Measurements from ENCODE around the gene ZNF827. TPM values are rescaled to one million over a fixed set of nuclear protein-coding genes. Genes with fewer than 3 reads are reported as not detected.

ZNF827 gene
- total RNA-seq, 4 donors from 2014 or later, result 9.3 to 39.4 (median 20.3) TPM

DNA sequence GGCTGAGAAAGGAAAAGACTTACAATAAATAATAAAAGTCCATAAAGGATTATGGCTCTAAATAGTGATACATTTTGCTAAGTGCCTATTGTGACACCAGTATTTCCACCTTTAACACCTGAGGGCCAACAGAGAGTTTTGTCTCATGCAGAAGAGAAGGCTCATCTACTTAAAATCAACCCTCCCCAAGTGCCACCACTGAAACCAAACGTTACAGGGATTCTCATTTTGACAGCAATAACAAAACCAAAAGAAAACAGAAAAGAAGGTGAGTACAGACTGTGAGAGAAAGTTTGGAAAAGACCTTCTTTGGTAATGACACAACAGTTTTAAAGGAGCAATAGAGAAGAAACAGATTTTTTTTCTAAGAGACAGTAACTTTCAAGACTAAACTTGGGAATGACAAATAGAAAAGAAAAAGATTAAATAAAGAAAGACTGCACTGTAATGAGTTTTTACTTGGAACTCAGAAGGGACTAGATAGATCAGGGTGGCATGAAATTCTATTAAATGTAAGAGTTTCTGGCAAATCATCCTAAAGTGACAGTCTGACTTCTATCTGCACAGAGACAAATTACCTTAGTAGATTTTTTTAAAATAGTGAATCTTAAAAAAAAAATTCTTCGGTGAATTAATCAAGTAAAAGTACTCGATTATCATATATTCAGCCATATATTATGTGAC lies 109.7 kb downstream of the ZNF827 start:
- H3K27me3 ChIP-seq, result no peaks in the 10 kb centered on the region
- H3K27ac ChIP-seq, result no peak overlapping the region
- ATAC-seq, result no peak
- WGBS, 2 donors (ENCODE audit: low coverage in 1 of 2), result 60 to 70% methylated on average over 3 of the region's 3 CpGs
- H3K9me3 ChIP-seq, result no peaks in the 10 kb centered on the region
- H3K4me3 ChIP-seq, result no peak overlapping the region
- no peak for TF ChIP-seq EP300 (IDR thresholded peaks at IDR 0.05)
- no peak for TF ChIP-seq POLR2AphosphoS5 (IDR thresholded peaks at IDR 0.05)
- no peak for TF ChIP-seq CTCF (IDR thresholded peaks at IDR 0.05)
- TF ChIP-seq POLR2A (IDR thresholded peaks at IDR 0.05), result no peak
- no peaks in the 10 kb centered on the region for H3K4me1 ChIP-seq
- H3K36me3 ChIP-seq, result peaks cover 0 to 23% of the 10 kb centered on the region in 2 donors

DNA sequence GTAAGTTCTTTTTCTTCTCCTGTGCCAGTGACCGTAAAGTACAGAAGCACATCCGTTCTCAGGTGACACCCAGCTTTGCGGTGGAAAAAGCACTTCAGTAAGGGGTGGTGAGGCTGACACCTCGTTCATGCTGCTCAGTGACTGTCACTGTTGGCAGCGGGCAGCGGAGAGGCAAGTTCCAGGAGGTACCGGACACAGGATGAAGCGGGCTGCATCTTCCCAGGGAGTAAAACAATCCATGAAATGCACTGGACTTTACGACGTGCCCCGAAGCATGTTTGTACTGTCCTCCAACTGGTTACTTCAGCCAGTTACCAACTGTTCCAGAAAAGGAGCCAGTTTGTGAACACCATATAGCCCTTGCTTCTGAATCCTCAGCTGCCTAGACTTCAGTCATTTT lies 110.7 kb downstream of the ZNF827 start:
- no peaks in the 10 kb centered on the region for H3K27me3 ChIP-seq

GRCh38 chr4:145825255-145825654 lies 113.4 kb downstream of the ZNF827 start:
- Histone ChIP-seq H3K27ac (no peak overlapping the region), H3K4me3 (no peak overlapping the region), H3K4me1 (peaks cover 0 to 25% (median 3%) of the 10 kb centered on the region in 3 donors), H3K36me3 (peaks cover 0 to 23% of the 10 kb centered on the region in 2 donors), H3K27me3 (no peaks in the 10 kb centered on the region), H3K9me3 (no peaks in the 10 kb centered on the region)
- no peak for TF ChIP-seq CTCF (IDR thresholded peaks at IDR 0.05)
- WGBS, 2 donors (ENCODE audit: low coverage in 1 of 2), result 100% methylated on average over 1 to 4 of the region's 7 CpGs
- no peak for ATAC-seq

More for the DNA sequence above, 110.7 kb downstream of the ZNF827 start:
- TF ChIP-seq POLR2AphosphoS5 (IDR thresholded peaks at IDR 0.05) (no peak), CTCF (IDR thresholded peaks at IDR 0.05) (no peak), EP300 (IDR thresholded peaks at IDR 0.05) (no peak), POLR2A (IDR thresholded peaks at IDR 0.05) (no peak)
- Histone ChIP-seq H3K27ac (no peak overlapping the region), H3K36me3 (peaks cover 0 to 23% of the 10 kb centered on the region in 2 donors), H3K9me3 (no peaks in the 10 kb centered on the region), H3K4me1 (no peaks in the 10 kb centered on the region), H3K4me3 (no peak overlapping the region)
- ATAC-seq, result no peak
- 76 to 91% methylated on average over 5 to 11 of the region's 11 CpGs for WGBS, 2 donors (ENCODE audit: low coverage in 1 of 2)

- H3K4me1 ChIP-seq, result peaks cover 0 to 33% (median 3%) of the 10 kb centered on the region in 3 donors
- H3K36me3 ChIP-seq, result peaks cover 0 to 23% of the 10 kb centered on the region in 2 donors
- no peak for ATAC-seq
- 100% methylated on average over 1 to 2 of the region's 3 CpGs for WGBS, 2 donors (ENCODE audit: low coverage in 1 of 2)
- no peak for TF ChIP-seq EP300 (IDR thresholded peaks at IDR 0.05)
- TF ChIP-seq POLR2A (IDR thresholded peaks at IDR 0.05), result no peak
- no peak for TF ChIP-seq CTCF (IDR thresholded peaks at IDR 0.05)
- no peak for TF ChIP-seq POLR2AphosphoS5 (IDR thresholded peaks at IDR 0.05)
- H3K9me3 ChIP-seq, result no peaks in the 10 kb centered on the region
- H3K4me3 ChIP-seq, result no peak overlapping the region
- H3K27ac ChIP-seq, result no peak overlapping the region
- no peaks in the 10 kb centered on the region for H3K27me3 ChIP-seq
Observed at GRCh38 chr4:145824463-145824862, 114.2 kb downstream of the ZNF827 start.

DNA sequence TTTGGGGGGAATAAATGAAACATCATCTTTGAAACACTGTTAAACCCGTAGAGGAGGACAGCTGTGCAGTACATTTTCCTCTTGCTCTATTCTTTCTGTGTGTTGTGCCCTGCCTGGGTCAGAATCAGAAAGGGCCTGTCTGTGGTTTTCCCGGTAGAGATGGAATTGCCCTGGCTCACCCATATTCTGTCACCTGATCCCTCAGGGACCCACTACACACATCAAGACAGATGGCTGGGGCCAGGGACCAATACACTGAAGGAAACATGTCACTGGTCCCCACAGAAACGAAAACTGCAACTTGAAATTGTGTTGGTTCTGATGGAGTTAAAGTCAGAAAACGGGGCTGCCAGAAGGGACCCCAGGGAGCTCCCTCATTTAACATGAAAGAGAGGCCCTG lies 114.9 kb downstream of the ZNF827 start:
- ATAC-seq, result no peak
- 88 to 100% methylated on average over 2 of the region's 4 CpGs for WGBS, 2 donors (ENCODE audit: low coverage in 1 of 2)
- peaks cover 0 to 23% of the 10 kb centered on the region in 2 donors for H3K36me3 ChIP-seq
- TF ChIP-seq EP300 (IDR thresholded peaks at IDR 0.05) (no peak), CTCF (IDR thresholded peaks at IDR 0.05) (no peak), POLR2AphosphoS5 (IDR thresholded peaks at IDR 0.05) (no peak), POLR2A (IDR thresholded peaks at IDR 0.05) (no peak)
- no peak overlapping the region for H3K27ac ChIP-seq
- H3K4me1 ChIP-seq, result peaks cover 0 to 40% (median 3%) of the 10 kb centered on the region in 3 donors
- no peak overlapping the region for H3K4me3 ChIP-seq
- no peaks in the 10 kb centered on the region for H3K9me3 ChIP-seq
- H3K27me3 ChIP-seq, result no peaks in the 10 kb centered on the region

Measured in gastroesophageal sphincter (tissue), 4 donors.